Neural cell (in vitro differentiated cells): ENCODE results near the gene RPL35A. TPM values are rescaled to one million over a fixed set of nuclear protein-coding genes. Genes with fewer than 3 reads are reported as not detected.

ENCODE experiments used
- H2AFZ ChIP-seq: fragments of 200-600, 300-800 bp; sonication (generic), shearing (Covaris generic); 2 replicates; pipeline ENCODE4 v1.6.0; 2014; ENCODE audit warnings: low read depth, mild to moderate bottlenecking, antibody characterized with exemption, low read length, moderate library complexity
- H3F3A ChIP-seq: fragments of 200-600 bp; shearing (Covaris generic); 2 replicates; pipeline ENCODE4 v1.6.1; 2016; ENCODE audit warnings: mild to moderate bottlenecking, moderate library complexity, mixed read lengths, antibody characterized with exemption, low read length; ENCODE audit not compliant: insufficient read depth, poor library complexity, severe bottlenecking
- H3K27ac ChIP-seq: fragments of 200-600, 300-800 bp; sonication (generic), shearing (Covaris generic); 2 replicates; pipeline ENCODE4 v1.5.1; 2014; ENCODE audit warnings: mild to moderate bottlenecking, low read length, moderate library complexity
- H3K27me3 ChIP-seq: fragments of 300-800, 200-600 bp; sonication (generic), shearing (Covaris generic); 2 replicates; pipeline ENCODE4 v1.6.0; 2014; ENCODE audit warnings: mild to moderate bottlenecking, low read depth, low read length, moderate library complexity; ENCODE audit not compliant: insufficient read depth
- H3K36me3 ChIP-seq: fragments of 300-800, 200-600 bp; sonication (generic), shearing (Covaris generic); 2 replicates; pipeline ENCODE4 v1.5.1; 2014; ENCODE audit warnings: mild to moderate bottlenecking, antibody characterized with exemption, low read length, moderate library complexity; ENCODE audit not compliant: insufficient read depth
- H3K4me2 ChIP-seq: fragments of 300-800, 200-600 bp; sonication (generic), shearing (Covaris generic); 2 replicates; pipeline ENCODE4 v1.6.0; 2014; ENCODE audit warnings: mild to moderate bottlenecking, low read length
- H3K4me3 ChIP-seq: fragments of 300-800, 200-600 bp; sonication (generic), shearing (Covaris generic); 2 replicates; pipeline ENCODE4 v1.5.1; 2014; ENCODE audit warnings: mild to moderate bottlenecking, low read length, moderate library complexity
- H3K79me2 ChIP-seq: fragments of 200-600 bp; shearing (Covaris generic); replicated peaks from 2 replicates; pipeline ENCODE4 v1.6.0; 2014; ENCODE audit warnings: mild to moderate bottlenecking, low read length, moderate library complexity; ENCODE audit not compliant: insufficient read depth
- H3K9ac ChIP-seq: fragments of 300-800, 200-600 bp; sonication (generic), shearing (Covaris generic); 2 replicates; pipeline ENCODE4 v1.6.1; 2016; ENCODE audit warnings: mild to moderate bottlenecking, low read length, mixed read lengths
- H3K9me2 ChIP-seq: fragments of 200-600 bp; shearing (Covaris generic); 2 replicates; pipeline ENCODE4 v1.6.1; 2016; ENCODE audit warnings: mild to moderate bottlenecking, low read length, mixed read lengths; ENCODE audit not compliant: insufficient read depth
- H3K9me3 ChIP-seq: fragments of 200-600, 300-800 bp; sonication (generic), shearing (Covaris generic); 2 replicates; pipeline ENCODE4 v1.6.1; 2016; ENCODE audit warnings: mild to moderate bottlenecking, mixed run types, low read length, moderate library complexity, mixed read lengths
- H4K20me1 ChIP-seq: fragments of 200-600 bp; shearing (Covaris generic); 2 replicates; pipeline ENCODE4 v1.6.1; 2016; ENCODE audit warnings: mild to moderate bottlenecking, mixed run types; ENCODE audit not compliant: insufficient read depth
- EP300 ChIP-seq: fragments of 450-650 bp; conservative IDR thresholded peaks from 2 replicates; pipeline ENCODE4 v1.6.1; 2014; ENCODE audit warnings: antibody characterized with exemption, mild to moderate bottlenecking, moderate library complexity; ENCODE audit not compliant: poor library complexity, severe bottlenecking
- EZH2 ChIP-seq: fragments of 200-600, 300-800 bp; shearing (Covaris generic), sonication (generic); IDR thresholded peaks from 2 replicates; pipeline ENCODE4 v1.6.1; 2014; ENCODE audit warnings: antibody characterized with exemption, low read length, borderline replicate concordance, mild to moderate bottlenecking; ENCODE audit not compliant: insufficient read depth, poor library complexity, severe bottlenecking
- MXI1 ChIP-seq: fragments of 450-650 bp; conservative IDR thresholded peaks from 2 replicates; pipeline ENCODE4 v1.6.1; 2014; ENCODE audit warnings: antibody characterized with exemption, mild to moderate bottlenecking; ENCODE audit not compliant: poor library complexity, severe bottlenecking
- POLR2AphosphoS5 ChIP-seq: IDR thresholded peaks from 2 replicates; pipeline ENCODE4 v1.6.1; 2012
- RAD21 ChIP-seq: fragments of 450-650 bp; conservative IDR thresholded peaks from 2 replicates; pipeline ENCODE4 v1.6.1; 2014; ENCODE audit warnings: antibody characterized with exemption, mild to moderate bottlenecking, moderate library complexity
- SMC3 ChIP-seq: fragments of 450-650 bp; conservative IDR thresholded peaks from 2 replicates; pipeline ENCODE4 v1.6.1; 2014; ENCODE audit warnings: antibody characterized with exemption, mild to moderate bottlenecking, moderate library complexity; ENCODE audit not compliant: poor library complexity
- TAF1 ChIP-seq: IDR thresholded peaks from 2 replicates; pipeline ENCODE4 v1.6.1; 2012; ENCODE audit warnings: low read depth
- polyA plus RNA-seq: library from polyadenylated mRNA; depleted of rRNA; stranded (reverse); fragments of >200 nt; gene quantifications from 2 replicates; pipeline ENCODE4 v1.2.3, GENCODE V29; 2014
- TF ChIP-seq, protein P1 (sequence below): IDR thresholded peaks from 2 replicates; pipeline ENCODE4 v1.6.1; 2012; ENCODE audit warnings: borderline replicate concordance
- TF ChIP-seq, protein P2 (sequence below): fragments of 450-650 bp; IDR thresholded peaks from 2 replicates; pipeline ENCODE4 v1.5.1; 2014; ENCODE audit warnings: antibody characterized with exemption, mild to moderate bottlenecking, moderate library complexity; ENCODE audit not compliant: poor library complexity, severe bottlenecking

RPL35A gene
- polyA plus RNA-seq, 1 donor from 2014 or later = 1,553 TPM

DNA sequence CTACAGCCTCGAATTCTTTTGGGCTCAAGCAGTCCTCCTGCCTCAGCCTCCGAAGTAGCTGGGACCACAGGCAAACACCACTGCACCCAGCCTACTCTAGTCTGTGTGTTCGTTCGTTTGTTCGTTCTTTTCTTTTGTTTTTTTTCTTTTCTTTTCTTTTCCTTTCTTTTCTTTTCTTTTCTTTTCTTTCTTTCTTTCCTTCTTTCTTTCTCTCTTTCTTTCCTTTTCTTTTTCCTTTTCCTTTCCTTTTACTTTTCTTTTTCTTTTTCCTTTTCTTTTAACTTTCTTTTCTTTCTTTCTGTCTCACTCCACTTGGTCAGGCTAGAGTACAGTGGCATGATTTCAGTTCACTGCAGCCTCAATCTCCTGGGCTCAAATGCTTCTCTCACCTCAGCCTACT is 46.9 kb downstream of the RPL35A start:
- H4K20me1 ChIP-seq = no peaks in the 10 kb centered on the region
- H3K27ac ChIP-seq = no peak overlapping the region
- H3K36me3 ChIP-seq = no peaks in the 10 kb centered on the region
- no peaks in the 10 kb centered on the region for H3K79me2 ChIP-seq
- H2AFZ ChIP-seq = no peak overlapping the region
- H3K27me3 ChIP-seq = no peaks in the 10 kb centered on the region
- H3F3A ChIP-seq = no peaks in the 10 kb centered on the region
- H3K4me2 ChIP-seq = no peak overlapping the region
- H3K9me3 ChIP-seq = no peaks in the 10 kb centered on the region
- TF ChIP-seq EP300 = no peak
- no peak for TF ChIP-seq SMC3
- TF ChIP-seq, protein P1, sequence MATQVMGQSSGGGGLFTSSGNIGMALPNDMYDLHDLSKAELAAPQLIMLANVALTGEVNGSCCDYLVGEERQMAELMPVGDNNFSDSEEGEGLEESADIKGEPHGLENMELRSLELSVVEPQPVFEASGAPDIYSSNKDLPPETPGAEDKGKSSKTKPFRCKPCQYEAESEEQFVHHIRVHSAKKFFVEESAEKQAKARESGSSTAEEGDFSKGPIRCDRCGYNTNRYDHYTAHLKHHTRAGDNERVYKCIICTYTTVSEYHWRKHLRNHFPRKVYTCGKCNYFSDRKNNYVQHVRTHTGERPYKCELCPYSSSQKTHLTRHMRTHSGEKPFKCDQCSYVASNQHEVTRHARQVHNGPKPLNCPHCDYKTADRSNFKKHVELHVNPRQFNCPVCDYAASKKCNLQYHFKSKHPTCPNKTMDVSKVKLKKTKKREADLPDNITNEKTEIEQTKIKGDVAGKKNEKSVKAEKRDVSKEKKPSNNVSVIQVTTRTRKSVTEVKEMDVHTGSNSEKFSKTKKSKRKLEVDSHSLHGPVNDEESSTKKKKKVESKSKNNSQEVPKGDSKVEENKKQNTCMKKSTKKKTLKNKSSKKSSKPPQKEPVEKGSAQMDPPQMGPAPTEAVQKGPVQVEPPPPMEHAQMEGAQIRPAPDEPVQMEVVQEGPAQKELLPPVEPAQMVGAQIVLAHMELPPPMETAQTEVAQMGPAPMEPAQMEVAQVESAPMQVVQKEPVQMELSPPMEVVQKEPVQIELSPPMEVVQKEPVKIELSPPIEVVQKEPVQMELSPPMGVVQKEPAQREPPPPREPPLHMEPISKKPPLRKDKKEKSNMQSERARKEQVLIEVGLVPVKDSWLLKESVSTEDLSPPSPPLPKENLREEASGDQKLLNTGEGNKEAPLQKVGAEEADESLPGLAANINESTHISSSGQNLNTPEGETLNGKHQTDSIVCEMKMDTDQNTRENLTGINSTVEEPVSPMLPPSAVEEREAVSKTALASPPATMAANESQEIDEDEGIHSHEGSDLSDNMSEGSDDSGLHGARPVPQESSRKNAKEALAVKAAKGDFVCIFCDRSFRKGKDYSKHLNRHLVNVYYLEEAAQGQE = no peak
- TF ChIP-seq, protein P2, sequence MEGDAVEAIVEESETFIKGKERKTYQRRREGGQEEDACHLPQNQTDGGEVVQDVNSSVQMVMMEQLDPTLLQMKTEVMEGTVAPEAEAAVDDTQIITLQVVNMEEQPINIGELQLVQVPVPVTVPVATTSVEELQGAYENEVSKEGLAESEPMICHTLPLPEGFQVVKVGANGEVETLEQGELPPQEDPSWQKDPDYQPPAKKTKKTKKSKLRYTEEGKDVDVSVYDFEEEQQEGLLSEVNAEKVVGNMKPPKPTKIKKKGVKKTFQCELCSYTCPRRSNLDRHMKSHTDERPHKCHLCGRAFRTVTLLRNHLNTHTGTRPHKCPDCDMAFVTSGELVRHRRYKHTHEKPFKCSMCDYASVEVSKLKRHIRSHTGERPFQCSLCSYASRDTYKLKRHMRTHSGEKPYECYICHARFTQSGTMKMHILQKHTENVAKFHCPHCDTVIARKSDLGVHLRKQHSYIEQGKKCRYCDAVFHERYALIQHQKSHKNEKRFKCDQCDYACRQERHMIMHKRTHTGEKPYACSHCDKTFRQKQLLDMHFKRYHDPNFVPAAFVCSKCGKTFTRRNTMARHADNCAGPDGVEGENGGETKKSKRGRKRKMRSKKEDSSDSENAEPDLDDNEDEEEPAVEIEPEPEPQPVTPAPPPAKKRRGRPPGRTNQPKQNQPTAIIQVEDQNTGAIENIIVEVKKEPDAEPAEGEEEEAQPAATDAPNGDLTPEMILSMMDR = no peak
- TF ChIP-seq EZH2 = no peak
- no peak for TF ChIP-seq POLR2AphosphoS5
- TF ChIP-seq MXI1 = no peak
- no peak for TF ChIP-seq RAD21
- TF ChIP-seq TAF1 = no peak
- no peak overlapping the region for H3K4me3 ChIP-seq
- no peaks in the 10 kb centered on the region for H3K9me2 ChIP-seq
- H3K9ac ChIP-seq = no peak overlapping the region

DNA sequence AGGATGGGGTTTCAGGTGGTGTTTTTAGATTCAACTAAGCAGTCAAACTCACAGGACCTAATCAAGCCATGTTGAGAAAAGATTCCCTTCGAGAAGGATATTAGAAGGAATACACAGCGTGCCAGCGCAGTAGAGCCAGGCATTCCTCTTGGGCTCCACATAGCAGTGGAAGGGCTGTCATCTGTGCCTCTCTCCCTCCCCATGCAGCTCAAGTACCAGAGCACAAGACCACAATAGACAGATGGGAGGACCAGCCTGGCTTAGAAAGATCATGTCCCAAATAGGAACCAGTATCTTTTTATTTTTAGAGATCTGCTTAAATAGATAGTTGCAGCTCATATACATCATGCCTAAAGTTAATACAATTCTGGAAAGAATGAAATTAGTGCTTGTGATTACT is 47.9 kb downstream of the RPL35A start:
- Histone ChIP-seq H3K4me2 (no peak overlapping the region), H3K4me3 (no peak overlapping the region), H3K9me3 (no peaks in the 10 kb centered on the region), H3K79me2 (no peaks in the 10 kb centered on the region), H3K27ac (no peak overlapping the region), H4K20me1 (no peaks in the 10 kb centered on the region), H3K9me2 (no peaks in the 10 kb centered on the region), H3K9ac (no peak overlapping the region), H3F3A (no peaks in the 10 kb centered on the region), H3K36me3 (no peaks in the 10 kb centered on the region), H2AFZ (no peak overlapping the region), H3K27me3 (no peaks in the 10 kb centered on the region)
- no peak for TF ChIP-seq POLR2AphosphoS5
- TF ChIP-seq, protein P2 = no peak
- TF ChIP-seq SMC3 = no peak
- TF ChIP-seq, protein P1 = no peak
- no peak for TF ChIP-seq TAF1
